CD4-positive, alpha-beta T cell (primary cell): ENCODE data around the gene ACE. TPM values are rescaled to one million over a fixed set of nuclear protein-coding genes. Genes with fewer than 3 reads are reported as not detected.

Experiments
- ATAC-seq: fragments of 200-7000 bp; cut with Tn5 transposase; one replicate; pipeline ENCODE4 v1.10.0; 2022; ENCODE audit warnings: mild to moderate bottlenecking; ENCODE audit not compliant: poor library complexity
- CTCF ChIA-PET: fragments of 350-600 bp; sonication (Branson Sonifier 250); formaldehyde crosslinking; loops from one replicate; lab custom pipeline; 2021; ENCODE audit warnings: antibody characterized with exemption, inconsistent platforms; lab: Charles Lee
- POLR2A ChIA-PET: fragments of 350-600 bp; sonication (Branson Sonifier 250); formaldehyde crosslinking; loops from one replicate; lab custom pipeline; 2021; ENCODE audit warnings: antibody characterized with exemption, inconsistent platforms; lab: Charles Lee
- DNase-seq, 14 experiments: peaks; one replicate each; pipeline ENCODE4 v3.0.0-alpha.2; 2013 to 2020; ENCODE audit warnings: mixed read lengths in 2 of 14
- H3K27ac ChIP-seq, 2 donors: one replicate each; pipeline versions ENCODE4 v1.5.1 to v1.7.0; 2013; ENCODE audit warnings: low read length in 2 of 2, low read depth in 1 of 2, mild to moderate bottlenecking in 1 of 2
- H3K27me3 ChIP-seq, 2 experiments: 1 replicate in 1 of 2; 2 replicates in 1 of 2; pipeline versions ENCODE4 v1.6.1 to v1.7.0; 2013; ENCODE audit warnings: low read length in 2 of 2, control low read depth in 1 of 2, mild to moderate bottlenecking in 1 of 2, moderate library complexity in 1 of 2; ENCODE audit not compliant: insufficient read depth in 2 of 2, control insufficient read depth in 1 of 2
- H3K36me3 ChIP-seq: one replicate; pipeline ENCODE4 v1.6.1; 2013; ENCODE audit warnings: low read length, control low read depth; ENCODE audit not compliant: insufficient read depth
- H3K4me1 ChIP-seq: one replicate; pipeline ENCODE4 v1.6.1; 2013; ENCODE audit warnings: low read length, control low read depth; ENCODE audit not compliant: insufficient read depth
- H3K4me3 ChIP-seq: one replicate; pipeline ENCODE4 v1.5.1; 2013; ENCODE audit warnings: mild to moderate bottlenecking, low read length, moderate library complexity
- H3K9me3 ChIP-seq, 2 experiments: 1 replicate in 1 of 2; 2 replicates in 1 of 2; pipeline versions ENCODE4 v1.6.1 to v1.7.0; 2013; ENCODE audit warnings: low read length in 2 of 2, mild to moderate bottlenecking in 2 of 2, control low read depth in 1 of 2, moderate library complexity in 1 of 2; ENCODE audit not compliant: control insufficient read depth in 1 of 2, insufficient read depth in 1 of 2
- H3K27ac Mint-ChIP-seq: one replicate; pipeline ENCODE4 v1.8.0; 2020; ENCODE audit warnings: mixed read lengths
- H3K27me3 Mint-ChIP-seq: one replicate; pipeline ENCODE4 v1.8.0; 2021; ENCODE audit warnings: mixed read lengths
- H3K36me3 Mint-ChIP-seq: one replicate; pipeline ENCODE4 v1.8.0; 2021; ENCODE audit warnings: low read depth, mixed read lengths
- H3K4me1 Mint-ChIP-seq: one replicate; pipeline ENCODE4 v1.8.0; 2021; ENCODE audit warnings: low read depth, mixed read lengths
- H3K4me3 Mint-ChIP-seq: one replicate; pipeline ENCODE4 v1.8.0; 2020; ENCODE audit warnings: mild to moderate bottlenecking, mixed read lengths
- H3K9me3 Mint-ChIP-seq: one replicate; pipeline ENCODE4 v1.8.0; 2020; ENCODE audit warnings: mixed read lengths
- CTCF ChIP-seq: fragments of 200-600 bp; IDR thresholded peaks from one replicate; pipeline ENCODE4 v1.8.0; 2022; ENCODE audit warnings: antibody characterized with exemption, mild to moderate bottlenecking
- intact Hi-C, 2 experiments: fragments of 100-400 bp; cut with DNase I in 1 of 2; cut with micrococcal nuclease in 1 of 2; formaldehyde crosslinking; loops; one replicate each; pipeline versions ENCODE4 v1.15.1 to v1.9.0; 2023 to 2025; cut with DNase I, micrococcal nuclease
- total RNA-seq, 174 experiments: library from RNA in 2 of 174; stranded (reverse) in 2 of 174; gene quantifications; one replicate each; pipeline ENCODE4 v1.2.3 and lab custom pipeline; 2021 to 2026

The ACE gene
- total RNA-seq, 2 experiments from 2014 or later: 7.4 to 10.2 TPM

- ATAC-seq (no peak), DNase-seq (no peak)
- H3K9me3 Mint-ChIP-seq: no peaks in the 10 kb centered on the region
- Histone ChIP-seq H3K9me3 (no peaks in the 10 kb centered on the region), H3K4me3 (no peak overlapping the region), H3K4me1 (peaks cover 66% of the 10 kb centered on the region), H3K27me3 (no peaks in the 10 kb centered on the region), H3K36me3 (peaks cover 34% of the 10 kb centered on the region), H3K27ac (no peak overlapping the region)
- CTCF ChIA-PET: interaction anchor here (1.1 to 1.3 kb wide), 2 partner anchors 46 to 181 kb away, joined by 3 read pairs; no protein-coding TSS in a partner anchor
- H3K36me3 Mint-ChIP-seq: peaks cover 7% of the 10 kb centered on the region
- H3K27ac Mint-ChIP-seq: no peak overlapping the region
- peaks cover 33% of the 10 kb centered on the region for H3K4me1 Mint-ChIP-seq
- no peaks in the 10 kb centered on the region for H3K27me3 Mint-ChIP-seq
- H3K4me3 Mint-ChIP-seq: no peak overlapping the region
- intact Hi-C loops: no loop called here
- POLR2A ChIA-PET: interaction anchor here (1.1 kb wide), 1 partner anchor 12 kb away, joined by 3 read pairs; no protein-coding TSS in a partner anchor
- no peak for TF ChIP-seq CTCF
These were observed 45.3 kb upstream of the ACE start for GRCh38 chr17:63431618-63431938.

GRCh38 chr17:63431939-63432804, 44.7 kb upstream of the ACE start:
- CTCF ChIA-PET: interaction anchor here (1.1 to 1.3 kb wide), 2 partner anchors 45 to 181 kb away, joined by 3 read pairs; no protein-coding TSS in a partner anchor
- H3K4me1 ChIP-seq: peaks cover 64% of the 10 kb centered on the region
- no peak overlapping the region for H3K27ac ChIP-seq
- DNase-seq: no peak
- no peak overlapping the region for H3K4me3 Mint-ChIP-seq
- no peak overlapping the region for H3K27ac Mint-ChIP-seq
- no peaks in the 10 kb centered on the region for H3K9me3 ChIP-seq
- POLR2A ChIA-PET: interaction anchor here (1.1 kb wide), 1 partner anchor 11 kb away, joined by 3 read pairs; no protein-coding TSS in a partner anchor
- no peak overlapping the region for H3K4me3 ChIP-seq
- peaks cover 35% of the 10 kb centered on the region for H3K36me3 ChIP-seq
- H3K27me3 Mint-ChIP-seq: no peaks in the 10 kb centered on the region
- intact Hi-C loops: no loop called here
- H3K4me1 Mint-ChIP-seq: peaks cover 27% of the 10 kb centered on the region
- H3K27me3 ChIP-seq: no peaks in the 10 kb centered on the region
- H3K9me3 Mint-ChIP-seq: no peaks in the 10 kb centered on the region
- ATAC-seq: no peak
- no peak for TF ChIP-seq CTCF
- H3K36me3 Mint-ChIP-seq: peaks cover 7% of the 10 kb centered on the region

- no peak overlapping the region for H3K27ac Mint-ChIP-seq
- Histone ChIP-seq H3K4me1 (peaks cover 64% of the 10 kb centered on the region), H3K27me3 (no peaks in the 10 kb centered on the region), H3K36me3 (peaks cover 35% of the 10 kb centered on the region), H3K4me3 (no peak overlapping the region), H3K9me3 (no peaks in the 10 kb centered on the region), H3K27ac (peak overlapping the region in 1 of 2 donors; percentile 9)
- no peak overlapping the region for H3K4me3 Mint-ChIP-seq
- ChIA-PET CTCF (interaction anchor here (1.0 to 2.8 kb wide), 3 partner anchors 8 to 45 kb away, joined by 4 to 11 read pairs (median 10); no protein-coding TSS in a partner anchor), POLR2A (interaction anchor here (0.8 to 2.4 kb wide), 4 partner anchors 12 to 188 kb away, joined by 3 to 15 read pairs (median 4); partner anchors contain the start of genes ACE, CYB561 and MAP3K3)
- no peaks in the 10 kb centered on the region for H3K9me3 Mint-ChIP-seq
- ATAC-seq (no peak), DNase-seq (no peak)
- H3K36me3 Mint-ChIP-seq: peaks cover 7% of the 10 kb centered on the region
- TF ChIP-seq CTCF: no peak
- no peaks in the 10 kb centered on the region for H3K27me3 Mint-ChIP-seq
- peaks cover 11% of the 10 kb centered on the region for H3K4me1 Mint-ChIP-seq
- intact Hi-C loops: no loop called here
These were observed 42.9 kb upstream of the ACE start for GRCh38 chr17:63433746-63434591.
